ENCODE data around the gene SYT1. TPM values are rescaled to one million over a fixed set of nuclear protein-coding genes. Genes with fewer than 3 reads are reported as not detected.

The SYT1 gene
- total and polyA plus RNA-seq, 2 donors (not counting 1 experiment from before 2014, with no cell fraction given), result 0.60 to 1.3 TPM

- WGBS (ENCODE audit: insufficient coverage), result no CpG with 5 or more reads among the region's 2 CpGs
- ATAC-seq (ENCODE audit: low read depth), result no peak
Measured at GRCh38 chr12:78933014-78933413, 68.4 kb downstream of the SYT1 start.

More at GRCh38 chr12:78933014-78933413, 68.4 kb downstream of the SYT1 start:
- Histone ChIP-seq H3K27ac (ENCODE audit: low read length in 2 of 2) (no peak overlapping the region), H3K4me2 (replicated peaks; ENCODE audit: low read depth, low read length, poor library complexity, severe bottlenecking) (no peak overlapping the region), H3K79me2 (ENCODE audit: control insufficient read depth, insufficient read depth, low read length) (no peaks in the 10 kb centered on the region), H3K4me3 (ENCODE audit: control extremely low read depth in 1 of 5, extremely low read depth in 1 of 5, insufficient read depth in 1 of 5, low read depth in 2 of 5, low read length in 4 of 5) (no peak overlapping the region), H3K9me3 (ENCODE audit: control extremely low read depth in 1 of 3, control insufficient read depth in 2 of 3, insufficient read depth in 1 of 3, low read length in 2 of 3) (no peaks in the 10 kb centered on the region), H4K20me1 (ENCODE audit: control insufficient read depth, insufficient read depth, low read length, poor library complexity, severe bottlenecking) (no peaks in the 10 kb centered on the region), H2AFZ (ENCODE audit: insufficient read depth, low read depth, low read length, poor library complexity, severe bottlenecking) (no peak overlapping the region), H3K27me3 (replicated peaks in 1 of 4; ENCODE audit: control extremely low read depth in 1 of 4, control insufficient read depth in 3 of 4, insufficient read depth in 4 of 4, low read length in 3 of 4) (no peaks in the 10 kb centered on the region), H3K36me3 (replicated peaks in 1 of 2; ENCODE audit: control extremely low read depth in 1 of 2, control insufficient read depth in 1 of 2, extremely low read depth in 1 of 2, insufficient read depth in 2 of 2, low read length in 1 of 2) (no peaks in the 10 kb centered on the region), H3K4me1 (ENCODE audit: control insufficient read depth in 2 of 2, insufficient read depth in 2 of 2, low read length in 2 of 2) (no peaks in the 10 kb centered on the region), H3K9ac (ENCODE audit: low read length) (no peak overlapping the region)
- Mint-ChIP-seq H3K9me3 (ENCODE audit: insufficient read depth) (no peaks in the 10 kb centered on the region), H3K4me3 (no peak overlapping the region), H3K4me1 (no peaks in the 10 kb centered on the region), H3K27me3 (no peaks in the 10 kb centered on the region), H3K27ac (no peak overlapping the region)
- intact Hi-C loops (cut with micrococcal nuclease), result no loop called here
- no peak for TF ChIP-seq CTCF (IDR thresholded peaks at IDR 0.05)
- no peak for TF ChIP-seq EZH2 (IDR thresholded peaks at IDR 0.05; ENCODE audit: borderline replicate concordance, insufficient read depth, low read depth, low read length, poor library complexity, severe bottlenecking)
- ChIA-PET POLR2A (no interaction called here), CTCF (no interaction called here)
- DNase-seq, result no peak

All from B cell (primary cell).